PC-9 (cell line): ENCODE results near the gene PPCDC. TPM values are rescaled to one million over a fixed set of nuclear protein-coding genes. Genes with fewer than 3 reads are reported as not detected.

Source experiments
- BruUV-seq: library from RNA; stranded (reverse); fragments of 400-500 nt; replicated peaks from 2 replicates; lab custom pipeline; 2021; lab: Mats Ljungman, UMichigan
- CTCF ChIA-PET: fragments of 300-600 bp; sonication (Branson Sonifier 250); formaldehyde crosslinking; loops from one replicate; lab custom pipeline; 2022; ENCODE audit warnings: antibody characterized with exemption; lab: Charles Lee
- POLR2A ChIA-PET: fragments of 300-600 bp; sonication (Branson Sonifier 250); formaldehyde crosslinking; loops from one replicate; lab custom pipeline; 2022; ENCODE audit warnings: antibody characterized with exemption; ENCODE audit not compliant: unreplicated experiment; lab: Charles Lee
- DNase-seq, 2 experiments: peaks; one replicate each; pipeline versions ENCODE4 v3.0.0 to v3.0.0-alpha.2; 2015 to 2022; ENCODE audit warnings: mixed read lengths in 1 of 2
- H2AFZ ChIP-seq: fragments of 200-600 bp; sonication (generic); 2 replicates; pipeline ENCODE4 v1.8.1; 2017; ENCODE audit warnings: antibody characterized with exemption
- H3F3A ChIP-seq: fragments of 200-600 bp; sonication (generic); 2 replicates; pipeline ENCODE4 v1.8.1; 2017; ENCODE audit warnings: antibody characterized with exemption, mild to moderate bottlenecking, low read depth; ENCODE audit not compliant: insufficient read depth
- H3K27ac ChIP-seq: fragments of 200-600 bp; sonication (generic); 2 replicates; pipeline ENCODE4 v1.6.1; 2016; ENCODE audit warnings: mixed run types
- H3K27me3 ChIP-seq: fragments of 200-600 bp; sonication (generic); 2 replicates; pipeline ENCODE4 v1.6.1; 2016; ENCODE audit warnings: low read depth, mixed run types; ENCODE audit not compliant: insufficient read depth
- H3K36me3 ChIP-seq: fragments of 200-600 bp; sonication (generic); 2 replicates; pipeline ENCODE4 v1.6.1; 2016; ENCODE audit warnings: low read depth, mixed run types
- H3K4me1 ChIP-seq: fragments of 200-600 bp; sonication (generic); replicated peaks from 2 replicates; pipeline ENCODE4 v1.6.1; 2016; ENCODE audit warnings: mixed run types; ENCODE audit not compliant: insufficient read depth
- H3K4me2 ChIP-seq: fragments of 200-600 bp; sonication (generic); 2 replicates; pipeline ENCODE4 v1.6.1; 2017; ENCODE audit warnings: mixed run types
- H3K4me3 ChIP-seq: fragments of 200-600 bp; sonication (generic); 2 replicates; pipeline ENCODE4 v1.6.1; 2016; ENCODE audit warnings: mixed run types
- H3K79me2 ChIP-seq: fragments of 200-600 bp; sonication (generic); 2 replicates; pipeline ENCODE4 v1.6.1; 2017; ENCODE audit warnings: low read depth, mixed run types
- H3K9me2 ChIP-seq: fragments of 200-600 bp; sonication (generic); 2 replicates; pipeline ENCODE4 v1.8.1; 2017; ENCODE audit warnings: mild to moderate bottlenecking; ENCODE audit not compliant: insufficient read depth
- H3K9me3 ChIP-seq: fragments of 200-600 bp; sonication (generic); 2 replicates; pipeline ENCODE4 v1.8.1; 2016; ENCODE audit warnings: low read depth; ENCODE audit not compliant: insufficient read depth
- H4K20me1 ChIP-seq: fragments of 200-600 bp; sonication (generic); 2 replicates; pipeline ENCODE4 v1.8.1; 2017; ENCODE audit not compliant: insufficient read depth
- EZH2 ChIP-seq: fragments of 200-600 bp; sonication (generic); IDR thresholded peaks from 2 replicates; pipeline ENCODE4 v1.8.0; 2017; ENCODE audit warnings: antibody characterized with exemption, low read depth
- intact Hi-C: fragments of 100-400 bp; cut with micrococcal nuclease; formaldehyde crosslinking; loops from one replicate; pipeline ENCODE4 v1.10.0; 2022; ENCODE audit not compliant: unreplicated experiment
- total RNA-seq: library from RNA; stranded (reverse); gene quantifications from 2 replicates; pipeline ENCODE4 v1.2.3, GENCODE V29; 2021
- TF ChIP-seq, protein P1 (sequence below): fragments of 200-600 bp; sonication (generic); conservative IDR thresholded peaks from 2 replicates; pipeline ENCODE4 v1.6.1; 2017; ENCODE audit warnings: mixed run types, antibody characterized with exemption, mild to moderate bottlenecking, moderate library complexity

The PPCDC gene
- total RNA-seq, 1 experiment from 2014 or later, result 24.4 TPM

DNA sequence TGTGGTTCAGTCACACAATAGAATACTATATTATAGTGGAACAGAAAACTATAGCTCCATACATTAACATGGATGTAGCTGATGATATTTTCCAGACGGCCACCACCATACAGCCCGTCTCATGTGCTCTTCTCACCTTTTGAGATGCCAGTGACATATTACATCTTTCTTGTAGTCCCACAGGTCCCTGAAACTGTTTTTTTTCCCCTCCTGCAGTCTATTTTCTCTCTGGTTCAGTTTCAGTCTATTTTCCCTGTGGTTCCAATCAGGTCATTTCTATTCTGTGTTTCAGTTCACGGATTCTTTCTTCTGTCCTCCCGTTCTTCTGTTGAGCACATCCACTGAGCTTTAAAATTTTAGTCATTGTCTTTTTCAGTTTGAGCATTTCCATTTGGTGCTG is 72.2 kb downstream of the PPCDC start:
- Histone ChIP-seq H3K79me2 (no peaks in the 10 kb centered on the region), H3K36me3 (no peaks in the 10 kb centered on the region), H3K27me3 (no peaks in the 10 kb centered on the region), H3K4me3 (no peak overlapping the region), H3K4me2 (no peak overlapping the region), H3K9me3 (no peaks in the 10 kb centered on the region), H3F3A (peaks cover 30% of the 10 kb centered on the region; the same call in 1 of the 2 replicates), H4K20me1 (no peaks in the 10 kb centered on the region), H3K27ac (no peak overlapping the region), H3K9me2 (no peaks in the 10 kb centered on the region), H3K4me1 (peaks cover 38% of the 10 kb centered on the region), H2AFZ (no peak overlapping the region)
- ChIA-PET CTCF (no interaction called here), POLR2A (no interaction called here)
- no peak for DNase-seq
- BruUV-seq, result no TSS peak
- intact Hi-C loops, result no loop called here
- no peak for TF ChIP-seq EZH2
- TF ChIP-seq, protein P1, sequence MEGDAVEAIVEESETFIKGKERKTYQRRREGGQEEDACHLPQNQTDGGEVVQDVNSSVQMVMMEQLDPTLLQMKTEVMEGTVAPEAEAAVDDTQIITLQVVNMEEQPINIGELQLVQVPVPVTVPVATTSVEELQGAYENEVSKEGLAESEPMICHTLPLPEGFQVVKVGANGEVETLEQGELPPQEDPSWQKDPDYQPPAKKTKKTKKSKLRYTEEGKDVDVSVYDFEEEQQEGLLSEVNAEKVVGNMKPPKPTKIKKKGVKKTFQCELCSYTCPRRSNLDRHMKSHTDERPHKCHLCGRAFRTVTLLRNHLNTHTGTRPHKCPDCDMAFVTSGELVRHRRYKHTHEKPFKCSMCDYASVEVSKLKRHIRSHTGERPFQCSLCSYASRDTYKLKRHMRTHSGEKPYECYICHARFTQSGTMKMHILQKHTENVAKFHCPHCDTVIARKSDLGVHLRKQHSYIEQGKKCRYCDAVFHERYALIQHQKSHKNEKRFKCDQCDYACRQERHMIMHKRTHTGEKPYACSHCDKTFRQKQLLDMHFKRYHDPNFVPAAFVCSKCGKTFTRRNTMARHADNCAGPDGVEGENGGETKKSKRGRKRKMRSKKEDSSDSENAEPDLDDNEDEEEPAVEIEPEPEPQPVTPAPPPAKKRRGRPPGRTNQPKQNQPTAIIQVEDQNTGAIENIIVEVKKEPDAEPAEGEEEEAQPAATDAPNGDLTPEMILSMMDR, result no peak

DNA sequence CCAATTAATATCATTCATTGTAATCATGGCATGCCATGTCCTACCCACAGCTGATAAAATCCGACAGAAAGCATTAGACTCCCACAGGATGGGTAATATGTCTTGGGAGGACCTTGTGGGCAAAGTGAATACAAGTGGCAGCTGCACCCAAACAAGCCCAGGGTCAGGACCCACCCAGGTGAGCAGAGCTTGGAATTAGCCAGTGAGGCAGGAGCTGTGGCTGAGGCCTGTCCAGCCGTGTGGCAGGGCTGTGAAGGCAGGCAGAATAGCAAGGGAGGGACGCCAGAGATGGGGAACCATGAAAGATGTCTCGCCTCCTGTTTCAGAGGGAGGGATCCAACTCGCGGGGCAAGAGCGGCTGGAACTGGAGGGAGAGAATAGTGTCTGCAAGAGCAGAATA is 74.5 kb downstream of the PPCDC start:
- TF ChIP-seq, protein P1, result no peak
- no peak for TF ChIP-seq EZH2
- Histone ChIP-seq H3K36me3 (no peaks in the 10 kb centered on the region), H3F3A (peaks cover 16% of the 10 kb centered on the region; the same call in 1 of the 2 replicates), H2AFZ (no peak overlapping the region), H4K20me1 (no peaks in the 10 kb centered on the region), H3K9me3 (no peaks in the 10 kb centered on the region), H3K79me2 (no peaks in the 10 kb centered on the region), H3K27ac (peak overlapping the region; percentile 63; the same call in 1 of the 2 replicates), H3K27me3 (no peaks in the 10 kb centered on the region), H3K9me2 (no peaks in the 10 kb centered on the region), H3K4me3 (no peak overlapping the region), H3K4me1 (peaks cover 23% of the 10 kb centered on the region), H3K4me2 (peak overlapping the region; percentile 46; the same call in 1 of the 2 replicates)
- intact Hi-C loops, result no loop called here
- BruUV-seq, result no TSS peak
- ChIA-PET CTCF (no interaction called here), POLR2A (no interaction called here)
- DNase-seq, result no peak

DNA sequence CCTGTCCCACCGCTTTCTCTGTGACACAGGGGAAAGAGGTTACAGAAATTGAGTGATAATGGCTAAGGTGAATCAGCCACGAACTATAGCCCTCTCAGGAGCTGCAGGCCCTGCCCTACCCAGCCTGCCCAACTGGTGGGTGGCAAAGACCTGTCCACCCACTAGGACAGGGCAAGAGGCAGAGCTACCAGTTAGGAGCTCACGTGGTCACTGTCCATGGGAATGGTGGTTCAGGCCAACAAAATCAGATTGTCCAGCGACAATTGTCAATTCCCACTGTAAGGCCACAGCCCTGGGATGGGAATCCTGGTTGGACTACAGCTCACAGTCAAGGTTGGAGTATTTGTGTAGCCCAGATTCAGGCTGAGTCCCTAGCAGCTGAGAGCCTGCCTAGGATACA is 75.0 kb downstream of the PPCDC start:
- TF ChIP-seq, protein P1, result no peak
- TF ChIP-seq EZH2, result no peak

More for the DNA sequence above, 75.0 kb downstream of the PPCDC start:
- Histone ChIP-seq H3K4me3 (no peak overlapping the region), H3K36me3 (no peaks in the 10 kb centered on the region), H3K27ac (no peak overlapping the region), H3K27me3 (no peaks in the 10 kb centered on the region), H3K9me2 (no peaks in the 10 kb centered on the region), H4K20me1 (no peaks in the 10 kb centered on the region), H3K9me3 (no peaks in the 10 kb centered on the region), H3K4me1 (peaks cover 27% of the 10 kb centered on the region), H3K4me2 (peak overlapping the region; percentile 2; the same call in 1 of the 2 replicates), H2AFZ (no peak overlapping the region), H3F3A (peaks cover 19% of the 10 kb centered on the region; the same call in 1 of the 2 replicates), H3K79me2 (no peaks in the 10 kb centered on the region)
- intact Hi-C loops, result no loop called here
- ChIA-PET POLR2A (no interaction called here), CTCF (no interaction called here)
- BruUV-seq, result no TSS peak
- no peak for DNase-seq

Other genes with a start within 250 kb of the PPCDC start
- gene CSK, start 241.5 kb upstream of the PPCDC start, total RNA-seq, result 78.3 TPM in 2 replicates
- not detected in 2 replicates for gene LMAN1L, start 210.8 kb upstream of the PPCDC start, total RNA-seq
- not detected in 2 replicates for gene CPLX3, start 197.0 kb upstream of the PPCDC start, total RNA-seq
- 30.2 and 46.6 TPM in 2 replicates for gene ULK3, start 180.4 kb upstream of the PPCDC start, total RNA-seq
- gene SCAMP2, start 150.2 kb upstream of the PPCDC start, total RNA-seq, result 84.6 and 87.4 TPM in 2 replicates
- 22.5 and 23.0 TPM in 2 replicates for gene MPI, start 133.5 kb upstream of the PPCDC start, total RNA-seq
- gene FAM219B, start 116.7 kb upstream of the PPCDC start, total RNA-seq, result 41.8 and 45.5 TPM in 2 replicates
- 177 and 247 TPM in 2 replicates for gene COX5A, start 85.5 kb upstream of the PPCDC start, total RNA-seq
- 14.9 and 19.6 TPM in 2 replicates for gene RPP25, start 66.8 kb upstream of the PPCDC start, total RNA-seq
- gene SCAMP5, start 28.0 kb upstream of the PPCDC start, total RNA-seq, result 17.9 and 19.7 TPM in 2 replicates
- gene C15orf39, start 178.3 kb downstream of the PPCDC start, total RNA-seq, result 40.8 and 41.3 TPM in 2 replicates
- gene GOLGA6C, start 234.7 kb downstream of the PPCDC start, total RNA-seq, result not detected in 2 replicates